Measurements from ENCODE around the gene PPP3CA.
"Not testable (repeated sequence)": the region's sequence is repeated elsewhere in the genome, so short reads cannot be mapped to it uniquely, and the experiment has no call there.

PPP3CA gene

DNA sequence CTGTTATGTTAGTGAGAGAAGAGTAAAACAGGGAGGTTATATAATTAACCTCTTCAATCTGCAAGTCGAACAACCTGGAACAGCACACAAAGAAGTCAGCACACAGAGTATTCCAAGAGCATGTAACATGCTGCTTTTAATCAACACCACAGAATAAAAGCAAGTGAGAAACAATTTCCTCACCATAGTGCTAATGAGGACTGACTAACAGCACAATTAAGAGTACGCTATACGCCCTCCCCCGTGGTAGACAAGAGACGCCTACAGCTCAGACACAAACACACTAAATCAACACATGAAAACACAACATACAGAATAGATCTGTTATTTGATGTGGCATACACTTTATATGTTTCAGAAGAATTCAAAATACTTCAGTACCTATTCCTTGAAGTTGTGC is 103.0 kb downstream of the PPP3CA start:
- DNase-seq: no peak

DNA sequence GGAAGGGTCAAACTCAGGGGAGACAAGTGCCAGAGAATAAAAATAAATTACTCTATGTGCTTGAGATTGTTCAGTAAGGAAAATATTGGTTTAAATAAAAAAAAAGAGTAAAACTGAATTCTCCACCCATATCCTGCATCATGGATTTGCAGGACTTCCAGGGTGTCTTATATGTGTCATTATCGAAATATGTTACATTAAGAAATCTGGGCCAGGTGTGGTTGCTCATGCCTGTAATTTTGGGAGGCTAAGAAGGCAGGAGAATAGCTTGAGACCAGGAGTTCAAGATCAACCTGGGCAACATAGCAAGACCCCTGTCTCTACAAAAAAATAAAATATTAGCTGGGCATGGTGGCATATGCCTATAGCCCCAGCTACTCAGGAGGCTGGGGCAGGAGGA is 104.9 kb downstream of the PPP3CA start:
- DNase-seq: no peak

DNA sequence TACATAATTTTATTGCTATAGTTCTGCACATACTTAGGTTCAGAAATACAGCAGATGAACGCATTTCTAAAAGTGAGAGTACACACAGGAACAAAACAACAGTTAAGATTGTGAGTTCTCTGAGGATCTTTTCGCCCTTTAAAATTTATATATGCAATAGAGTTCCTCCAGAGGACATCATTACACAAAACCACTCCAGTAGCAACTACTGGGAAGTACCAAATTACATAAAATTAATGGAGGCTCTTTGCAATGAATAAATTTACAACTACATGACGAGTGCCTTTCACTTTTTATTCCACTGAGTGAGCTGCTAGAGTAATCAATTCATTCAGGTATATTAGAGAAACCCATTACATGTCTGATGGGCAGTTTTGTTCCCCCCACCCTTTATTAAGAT is 107.2 kb downstream of the PPP3CA start:
- DNase-seq: no peak

DNA sequence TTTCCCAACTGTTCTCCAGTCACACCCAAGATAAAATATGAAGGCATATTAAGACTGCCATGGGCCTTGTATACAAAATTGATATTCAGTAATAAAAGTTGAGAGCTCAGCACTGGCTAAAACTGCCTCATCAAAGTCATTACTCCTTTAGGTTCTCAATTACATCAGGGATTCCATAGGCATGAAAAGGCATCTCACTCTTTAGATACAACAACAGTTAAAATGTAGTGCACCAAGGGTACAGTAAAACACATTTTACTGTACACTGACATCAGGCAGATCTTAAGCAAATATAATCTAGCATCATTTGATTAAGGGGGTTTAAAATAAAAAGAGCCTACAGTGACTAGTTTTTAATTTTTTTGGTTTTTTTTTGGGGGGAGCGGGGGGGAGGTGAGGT is 107.7 kb downstream of the PPP3CA start:
- no peak for DNase-seq

DNA sequence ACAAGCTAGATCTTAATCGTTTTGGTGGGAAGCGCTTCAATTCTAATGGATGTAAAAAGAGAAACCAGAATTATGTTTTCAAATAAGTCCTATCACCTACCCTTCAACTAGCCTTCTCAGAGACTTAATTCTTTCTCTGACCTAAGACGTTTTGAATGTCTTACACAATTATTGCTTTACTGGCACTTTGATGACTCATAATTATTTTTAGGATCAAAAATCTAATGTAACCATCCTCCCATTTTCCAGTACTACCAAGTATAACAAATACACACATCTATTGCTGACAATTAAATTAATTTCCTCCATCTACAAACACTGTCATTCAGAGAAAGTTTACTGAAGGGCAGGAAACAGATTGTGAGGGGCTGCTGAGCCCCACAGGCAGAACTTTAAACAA is 108.6 kb downstream of the PPP3CA start:
- DNase-seq: no peak

DNA sequence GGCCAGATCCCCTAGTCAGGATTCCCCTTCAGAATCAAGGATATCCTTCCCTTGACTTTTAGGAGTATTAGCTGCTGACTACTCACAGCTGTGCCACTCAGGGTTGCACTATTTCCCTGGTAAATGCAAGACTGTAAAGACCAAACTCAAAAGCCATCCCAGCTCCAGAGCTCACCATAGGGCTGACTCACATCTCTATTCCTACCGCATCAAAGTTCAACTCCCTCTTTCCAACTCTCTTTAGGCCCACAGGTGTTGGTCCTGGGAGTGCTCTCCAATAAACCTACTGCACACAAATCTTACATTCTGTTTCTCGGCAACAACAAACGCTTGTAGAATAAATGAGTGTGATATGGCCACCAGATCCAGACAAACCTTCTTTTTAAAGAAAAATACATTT is 109.6 kb downstream of the PPP3CA start:
- DNase-seq: no peak

DNA sequence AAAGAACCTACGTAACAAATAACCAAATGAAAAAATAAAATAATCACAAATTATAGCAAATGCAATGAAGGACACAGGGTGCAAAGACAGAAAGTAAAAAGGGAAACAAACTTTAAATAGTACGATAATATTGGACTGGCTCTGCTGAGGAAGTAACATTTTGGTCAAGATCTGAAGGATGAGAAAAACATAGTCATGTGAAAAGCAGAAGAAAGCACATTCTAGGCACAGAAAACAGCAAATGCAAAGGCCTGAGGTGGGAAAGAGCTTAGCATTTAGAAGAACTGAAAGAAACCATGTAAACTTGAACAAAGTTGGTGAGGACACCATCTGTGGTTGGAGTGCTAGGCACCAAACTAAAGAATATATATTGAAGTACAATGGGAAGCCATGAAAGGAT is 111.2 kb downstream of the PPP3CA start:
- no peak for DNase-seq

DNA sequence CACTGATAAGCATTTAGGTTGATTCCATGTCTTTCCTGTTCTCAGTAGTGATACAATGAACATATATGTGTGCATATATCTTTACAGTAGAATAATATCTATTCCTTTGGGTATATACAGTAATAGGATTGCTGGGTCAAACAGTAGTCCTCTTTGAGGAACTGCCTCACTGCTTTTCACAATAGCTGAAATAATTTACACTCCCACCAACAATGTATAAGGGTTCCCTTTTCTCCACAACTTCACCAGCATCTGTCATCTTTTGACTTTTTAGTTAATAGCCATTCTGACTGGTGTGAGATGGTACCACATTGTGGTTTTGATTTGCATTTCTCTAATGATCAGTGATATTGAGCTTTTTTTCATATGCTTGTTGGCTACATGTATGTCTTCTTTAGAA is 113.2 kb downstream of the PPP3CA start:
- not testable (repeated sequence) for DNase-seq

DNA sequence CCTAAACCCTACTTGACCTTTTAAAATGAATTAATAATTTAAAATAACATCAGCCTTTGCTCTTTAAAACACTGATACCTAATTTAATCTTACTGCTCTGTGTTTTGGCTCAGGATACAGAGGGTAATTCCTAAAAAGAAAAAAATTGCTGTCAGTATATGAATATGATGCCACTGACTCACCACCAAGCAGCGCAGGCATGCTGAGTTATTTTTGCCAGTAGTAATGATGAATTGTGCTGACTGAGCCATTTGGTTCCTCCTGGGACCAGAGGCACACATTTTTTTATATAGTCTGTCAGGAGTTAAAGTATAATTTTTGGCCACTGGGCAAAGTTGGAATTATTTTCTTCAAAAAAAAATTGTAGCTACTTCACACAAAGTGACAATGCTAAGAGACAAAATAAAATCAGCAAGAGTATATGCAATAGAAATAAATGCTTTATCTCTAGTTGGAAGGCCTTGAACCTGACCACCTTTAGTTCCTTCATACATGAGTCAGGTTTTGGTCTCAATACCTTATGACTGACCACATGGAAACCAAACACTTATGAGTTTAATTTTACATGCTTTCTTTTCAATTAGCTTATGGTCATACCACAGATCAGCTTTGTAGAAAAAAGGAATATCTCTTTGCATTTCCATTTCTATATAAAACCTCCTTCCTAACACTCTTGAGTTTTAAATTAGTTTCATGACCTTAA is 115.1 kb downstream of the PPP3CA start:
- DNase-seq: peak in 1 of 2 donors; percentile 18

DNA sequence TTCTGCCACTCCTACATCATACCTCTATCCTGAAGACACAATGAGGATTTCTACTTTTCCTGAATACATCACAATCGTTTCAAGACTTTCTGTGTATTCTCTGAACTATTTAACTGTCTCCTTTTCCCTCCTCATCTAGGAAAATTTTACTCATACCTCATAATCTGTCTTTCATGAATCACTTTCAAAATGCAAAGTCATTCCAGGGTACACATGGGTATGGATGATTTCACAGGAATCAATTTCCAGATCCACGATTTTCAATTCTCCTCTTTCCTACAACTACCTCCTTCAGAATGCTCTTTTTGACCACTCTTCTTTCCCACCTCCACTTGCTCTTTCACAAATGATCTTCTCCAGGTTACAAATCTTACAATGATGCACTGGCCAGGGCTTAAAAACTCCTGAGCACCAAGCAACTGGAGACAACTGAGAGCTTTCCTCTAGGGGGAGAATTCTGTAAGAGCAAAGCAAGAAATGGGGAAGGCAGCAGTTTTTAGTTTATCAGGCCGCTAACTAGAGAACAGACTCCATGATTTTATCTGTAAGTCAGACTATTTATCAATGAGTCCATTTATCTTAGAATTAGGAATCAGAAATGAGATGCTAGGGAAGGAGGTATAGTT is 116.4 kb downstream of the PPP3CA start:
- DNase-seq: no peak

DNA sequence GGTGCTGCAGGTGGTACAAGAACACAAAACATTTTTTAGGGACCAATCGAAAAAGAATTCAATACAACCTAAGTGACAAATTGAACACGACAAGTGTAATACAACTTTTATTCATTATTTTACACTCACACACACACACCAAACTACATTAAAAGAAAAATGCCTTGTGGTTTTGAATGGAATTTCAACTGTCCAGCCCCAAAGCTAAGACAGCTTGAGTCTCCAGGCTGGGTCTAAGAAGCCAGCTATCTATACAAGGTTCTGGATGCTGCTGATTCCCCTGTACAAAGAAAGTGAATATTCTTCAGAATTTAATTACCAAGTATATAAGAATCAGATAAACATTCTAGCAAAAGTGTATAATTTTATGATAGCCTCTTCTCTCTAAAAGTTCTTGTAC is 118.2 kb downstream of the PPP3CA start:
- no peak for DNase-seq

DNA sequence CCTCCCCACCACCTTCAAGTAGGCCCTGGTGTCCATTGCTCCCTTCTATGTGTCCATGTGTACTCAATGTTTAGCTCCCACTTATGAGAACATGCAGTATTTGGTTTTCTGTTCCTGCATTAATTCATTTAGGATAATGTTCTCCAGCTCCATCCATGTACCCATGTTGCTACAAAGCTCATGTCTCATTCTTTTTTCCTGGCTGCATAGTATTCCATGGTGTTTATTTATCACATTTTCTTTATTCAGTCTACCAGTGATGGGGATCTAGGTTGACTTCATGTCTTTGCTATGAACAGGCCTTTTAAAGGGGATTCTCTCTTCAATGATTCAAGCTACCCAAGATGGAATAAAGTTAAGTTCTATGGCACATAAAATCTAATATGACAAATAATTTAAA is 119.6 kb downstream of the PPP3CA start:
- no peak for DNase-seq

DNA sequence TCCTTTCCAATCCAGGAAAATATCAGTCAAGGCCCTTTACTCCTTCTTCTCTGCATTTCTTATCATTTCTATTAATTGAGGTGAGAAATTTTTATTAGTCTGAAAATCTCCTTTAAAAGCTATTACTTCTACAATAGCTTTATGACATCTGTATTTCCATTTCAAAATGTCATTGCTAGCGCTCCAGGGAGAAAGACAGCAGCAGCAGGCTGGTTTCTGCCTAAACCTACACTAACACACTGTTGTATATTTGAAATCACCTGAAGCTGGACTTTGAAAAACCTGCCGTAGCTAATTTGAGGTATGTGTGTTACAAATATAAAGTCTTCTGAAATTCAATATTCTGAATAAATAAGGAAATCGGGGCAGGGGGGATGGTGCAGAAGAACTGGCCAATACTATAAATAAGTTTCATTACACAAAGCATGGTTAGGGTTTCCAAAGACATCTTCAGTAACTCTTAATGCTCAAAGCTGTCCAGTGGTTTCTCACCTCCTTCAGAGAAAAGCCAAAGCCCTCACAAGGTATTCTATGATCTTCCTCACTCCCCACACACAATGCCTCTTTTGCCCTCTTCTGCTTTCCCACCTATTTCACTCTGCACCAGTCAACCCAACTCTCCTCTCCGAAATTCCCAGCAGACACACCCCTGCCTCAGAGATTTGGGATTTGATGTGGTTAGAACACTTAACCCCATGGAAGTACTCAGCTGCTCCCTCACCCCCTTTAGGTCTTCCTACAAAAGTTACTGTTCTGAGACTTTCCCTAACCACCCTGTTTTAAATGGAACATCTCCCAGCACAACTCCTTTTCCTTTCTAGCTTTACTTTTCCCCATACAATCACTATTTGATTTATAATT is 122.7 kb downstream of the PPP3CA start:
- DNase-seq: no peak

DNA sequence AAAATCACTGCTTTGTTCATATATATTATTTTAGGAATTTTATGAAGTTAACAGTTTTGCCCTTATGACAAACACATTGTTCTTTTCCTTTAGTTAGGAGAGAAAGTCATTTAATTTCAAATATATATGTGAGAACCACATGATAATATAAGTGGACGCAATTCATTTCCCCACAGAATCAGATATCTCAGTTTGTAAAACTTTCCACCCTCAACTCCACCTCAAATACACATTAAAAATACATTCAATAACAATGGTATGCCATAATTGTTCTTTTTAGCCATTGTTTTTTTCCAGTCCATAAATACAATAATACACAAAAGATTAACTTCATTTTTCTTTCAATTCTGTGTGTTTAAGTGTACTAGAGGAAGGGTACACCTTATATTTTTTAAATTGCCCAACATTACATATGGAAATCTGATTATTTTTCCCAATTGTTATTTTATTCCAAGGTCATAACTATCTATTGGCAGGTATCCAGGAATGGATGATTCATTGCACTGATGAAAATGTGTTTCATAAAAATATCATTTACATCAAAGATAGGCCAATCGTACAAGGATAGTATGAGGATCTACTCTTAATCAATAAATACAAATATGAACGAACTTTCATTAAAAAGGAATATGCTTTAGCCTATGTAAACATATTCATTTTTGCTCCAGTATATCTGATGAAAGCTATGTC is 125.0 kb downstream of the PPP3CA start:
- DNase-seq: no peak

DNA sequence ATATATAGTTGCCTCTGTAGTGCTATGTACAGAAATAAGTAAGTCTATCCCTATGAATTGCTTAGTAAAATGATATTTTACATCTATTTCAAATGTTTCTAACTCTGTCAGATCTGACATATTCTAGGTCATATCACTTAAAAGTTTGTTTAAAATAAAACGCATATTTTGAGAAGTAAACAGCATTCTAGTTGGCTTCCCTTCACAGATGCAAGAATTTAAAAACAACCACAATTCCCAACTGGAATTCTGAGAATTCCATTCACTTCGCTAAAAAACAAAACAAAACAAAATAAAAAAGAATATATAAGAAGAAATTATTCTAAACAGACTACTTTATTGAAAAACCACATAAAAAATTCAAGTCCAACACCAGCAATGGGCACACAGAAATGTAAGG is 126.0 kb downstream of the PPP3CA start:
- DNase-seq: no peak

DNA sequence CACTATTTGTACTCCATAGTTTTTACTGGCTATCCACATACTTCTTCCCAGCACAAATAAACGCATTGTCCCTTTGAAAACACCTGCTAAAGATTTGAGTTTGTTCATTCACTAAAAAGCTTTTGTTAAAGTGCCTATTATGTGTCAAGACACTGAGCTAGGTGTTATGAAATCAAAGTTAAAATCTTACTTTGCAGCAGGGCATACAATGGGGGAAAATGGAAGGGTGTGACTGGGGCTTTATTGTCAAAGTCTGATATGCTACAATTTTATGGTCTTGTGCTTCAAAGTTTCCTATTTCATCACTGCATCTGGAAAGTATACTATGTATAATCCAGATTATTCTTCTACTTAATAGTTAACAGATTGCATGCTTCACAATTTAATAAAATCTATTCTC is 128.4 kb downstream of the PPP3CA start:
- no peak for DNase-seq

DNA sequence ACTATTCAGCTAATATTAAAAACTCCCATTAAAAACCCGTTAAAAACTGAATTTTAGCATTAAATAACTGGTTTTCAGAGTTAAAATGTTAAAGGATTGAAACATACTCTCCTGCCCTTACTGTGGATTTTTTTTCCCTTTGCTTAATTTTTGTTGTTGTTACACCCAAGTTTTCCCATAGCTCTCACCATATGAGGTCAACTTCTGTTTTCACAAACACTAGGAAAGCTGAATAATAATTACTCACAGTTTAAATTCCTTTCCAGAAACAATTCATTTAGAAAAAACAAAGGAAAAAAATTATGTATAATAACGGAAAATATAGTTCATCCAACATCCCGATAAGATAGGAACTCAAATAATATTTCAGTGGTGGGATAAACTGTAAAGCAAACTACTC is 129.0 kb downstream of the PPP3CA start:
- DNase-seq: no peak

DNA sequence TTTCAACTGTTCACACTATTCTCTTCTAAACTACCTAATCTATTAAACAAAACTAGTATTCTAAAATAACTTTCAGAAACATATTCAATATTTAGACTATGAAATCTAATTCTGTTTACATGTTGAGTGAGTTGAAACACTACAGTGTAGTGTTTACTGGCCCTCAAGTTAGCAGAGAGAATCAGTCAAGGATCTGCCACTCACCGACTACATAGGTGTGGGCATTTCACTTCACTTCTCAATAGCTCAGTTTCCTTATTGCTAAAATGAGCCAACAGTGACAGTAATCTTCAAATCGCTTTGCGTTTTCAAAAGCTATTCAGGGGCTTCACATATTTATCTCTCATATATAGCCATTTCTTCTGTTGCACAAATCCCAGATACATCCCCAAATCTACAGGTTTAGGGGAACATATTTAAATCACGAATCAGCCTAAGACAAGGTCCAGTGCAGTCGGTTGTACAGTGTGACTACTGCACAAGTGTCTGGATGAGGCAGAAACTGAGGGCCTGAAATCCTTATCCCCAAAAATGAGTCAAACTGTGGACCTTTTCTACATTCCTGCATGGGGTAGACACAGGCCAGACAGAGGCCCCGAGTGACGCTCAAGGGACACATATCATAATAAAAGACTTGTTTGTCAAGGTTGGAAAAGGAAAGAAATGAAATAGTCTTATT is 129.8 kb downstream of the PPP3CA start:
- DNase-seq: no peak

DNA sequence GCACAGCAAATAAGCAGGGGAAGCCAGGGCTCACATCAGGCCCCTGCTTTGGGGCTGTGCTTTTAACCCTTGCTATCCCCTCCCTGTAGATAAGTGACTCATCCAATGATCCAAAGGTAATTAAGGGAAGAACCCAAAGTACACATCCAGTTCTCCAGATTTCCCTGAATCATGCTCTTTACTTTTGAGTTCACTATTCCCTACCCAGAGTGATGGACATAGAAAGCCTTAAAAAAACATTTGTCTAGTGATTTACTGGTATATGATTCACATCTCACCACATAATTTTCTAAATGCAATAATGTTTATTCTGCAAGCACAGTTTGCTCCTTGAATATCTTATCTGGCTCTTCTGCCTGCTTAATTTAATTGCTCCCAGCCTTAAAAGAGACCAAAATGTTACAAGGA is 136.2 kb downstream of the PPP3CA start:
- no peak for DNase-seq

DNA sequence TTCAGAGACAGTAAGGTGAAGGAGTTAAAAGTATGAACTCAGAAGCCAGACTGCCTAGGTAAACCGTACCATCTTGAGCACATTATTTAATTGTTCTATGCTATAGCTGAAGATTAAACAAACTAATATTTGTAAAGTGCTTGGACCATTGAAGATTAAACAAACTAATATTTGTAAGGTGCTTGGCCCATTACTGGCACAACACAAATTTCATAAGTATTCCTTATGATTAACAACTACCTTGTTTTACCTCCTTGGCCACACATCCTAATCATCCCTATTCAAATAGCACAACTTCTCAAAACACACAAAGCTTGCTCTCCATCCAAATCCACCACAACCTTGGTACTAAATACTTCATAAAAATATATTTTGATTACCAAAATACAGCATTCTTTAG is 137.0 kb downstream of the PPP3CA start:
- DNase-seq: no peak

DNA sequence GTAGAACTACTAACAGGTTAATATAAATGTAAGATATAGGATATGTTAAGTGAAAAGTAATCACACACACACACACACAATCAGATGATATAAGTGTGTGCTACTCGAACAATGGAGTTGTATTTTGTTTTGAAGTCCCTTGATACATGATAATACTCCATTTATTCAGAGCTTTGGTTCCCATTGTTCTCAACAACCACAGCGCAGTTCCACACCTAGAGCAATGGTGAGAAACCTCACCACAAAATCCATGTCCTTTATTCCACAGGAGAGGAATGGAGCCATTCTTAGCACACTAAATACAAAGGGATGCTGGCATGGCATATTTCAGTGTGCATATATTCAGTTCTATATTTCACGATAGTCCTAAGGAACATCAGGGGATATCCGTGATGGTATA is 139.2 kb downstream of the PPP3CA start:
- no peak for DNase-seq

DNA sequence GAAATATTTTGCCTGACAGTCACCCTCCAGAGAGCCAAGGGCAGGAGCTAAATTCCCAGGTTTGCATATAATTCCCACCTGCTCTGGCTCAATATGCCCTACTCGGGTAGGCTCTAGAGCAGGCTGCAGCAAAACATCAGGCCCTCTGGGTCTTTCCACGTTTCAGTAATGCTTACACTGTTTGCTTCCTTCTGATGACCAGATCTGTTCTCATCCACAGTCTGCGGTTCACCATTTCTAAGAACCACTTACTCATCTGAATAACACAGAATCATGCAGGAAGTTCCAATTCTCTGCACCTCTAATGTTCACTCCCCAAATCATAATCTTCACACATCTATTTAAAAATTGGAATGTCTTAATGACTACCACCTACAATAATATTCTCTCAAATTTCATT is 141.4 kb downstream of the PPP3CA start:
- peak; percentile 6 to 26 for DNase-seq

DNA sequence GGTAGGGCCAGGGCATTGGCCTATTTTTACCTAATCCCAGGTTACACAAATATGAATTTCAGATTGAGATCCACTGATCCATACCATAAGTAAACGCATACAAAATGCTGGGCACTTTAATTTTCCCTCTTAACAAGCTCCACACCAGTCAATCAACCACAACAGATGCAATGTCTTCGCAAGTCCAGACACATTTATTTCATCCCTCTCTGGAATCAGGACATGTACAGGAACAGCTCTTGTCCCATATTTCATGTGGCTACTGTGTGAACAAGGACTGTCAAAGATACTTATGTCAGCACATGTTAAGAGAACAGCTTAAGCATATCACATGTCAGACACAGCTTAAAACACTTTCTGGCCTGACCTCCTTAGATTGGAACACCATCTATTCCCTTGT is 145.9 kb downstream of the PPP3CA start:
- no peak for DNase-seq

All from stimulated activated CD4-positive, alpha-beta T cell treated with anti-CD3 and anti-CD28 coated beads, Interleukin-2, amount 100 ng/mL, for 48 hours (primary cell).